ENCODE results near the gene SUGCT.

- TF ChIP-seq CTCF (IDR thresholded peaks at IDR 0.05; ENCODE audit: low read depth, low read length): no peak
- TF ChIP-seq EZH2phosphoT487 (IDR thresholded peaks at IDR 0.05; ENCODE audit: low read depth): no peak
Measured at GRCh38 chr7:40903872-40904271, 769.1 kb downstream of the SUGCT start.
